ENCODE measurements around the gene FREM2.

DNA sequence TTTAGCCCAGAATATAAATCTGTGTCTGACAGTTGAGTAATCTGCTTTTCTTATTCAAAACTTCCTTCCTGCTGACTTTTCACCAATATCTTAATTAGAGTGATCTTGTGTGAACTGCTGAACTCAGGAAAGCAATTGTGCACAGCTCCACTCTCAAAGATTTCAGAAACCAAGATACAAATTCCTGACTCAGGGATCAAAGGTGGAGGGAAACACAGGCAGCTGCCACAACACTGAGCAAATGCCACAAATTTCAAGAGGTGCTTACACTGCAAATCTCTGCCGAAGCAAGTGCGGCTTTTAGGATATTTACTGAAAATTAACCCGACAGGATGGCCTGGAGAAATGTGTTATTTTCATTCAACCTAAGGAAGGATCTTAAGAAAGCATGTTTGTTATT lies 192.4 kb downstream of the FREM2 start:
- no peak for TF ChIP-seq MAX (IDR thresholded peaks at IDR 0.05)
- TF ChIP-seq REST (IDR thresholded peaks at IDR 0.05; ENCODE audit: low read depth), result no peak
- no peak for TF ChIP-seq EP300 (IDR thresholded peaks at IDR 0.05; ENCODE audit: borderline replicate concordance)
- no peak for TF ChIP-seq CREB1 (IDR thresholded peaks at IDR 0.05; ENCODE audit: low read depth)
- no peak for TF ChIP-seq TCF12 (IDR thresholded peaks at IDR 0.05; ENCODE audit: low read depth)
- TF ChIP-seq EGR1 (IDR thresholded peaks at IDR 0.05), result no peak
- TF ChIP-seq TEAD4 (IDR thresholded peaks at IDR 0.05), result no peak
- no peak for TF ChIP-seq RAD21 (IDR thresholded peaks at IDR 0.05; ENCODE audit: low read depth)

Measured in Ishikawa (cell line).